GM19455 (cell line): ENCODE data around the gene BAHCC1.

Experiments used
- ATAC-seq: cut with Tn5 transposase; IDR thresholded peaks from one replicate; pipeline ENCODE4 v1.9.1; 2021; ENCODE audit not compliant: unreplicated experiment

BAHCC1 gene

DNA sequence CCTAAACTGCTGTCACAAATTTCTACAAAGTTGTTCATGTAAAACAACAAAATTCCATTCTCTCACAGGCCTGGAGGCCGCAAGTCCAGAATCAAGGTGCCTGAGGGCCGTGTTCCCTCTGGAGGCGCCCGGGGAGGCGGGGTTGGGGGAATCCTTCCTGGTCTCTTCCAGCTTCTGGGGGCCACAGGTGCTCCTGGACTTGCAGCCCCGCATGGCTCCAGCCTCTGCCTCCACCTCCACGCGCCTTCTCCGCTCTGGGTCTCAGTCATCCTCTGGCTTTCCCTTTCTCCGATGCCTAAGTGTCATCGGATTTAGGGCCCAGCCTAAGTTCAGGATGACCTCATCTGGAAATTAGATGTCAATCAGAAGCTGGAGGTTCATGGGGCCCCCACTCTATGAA lies 28.6 kb upstream of the BAHCC1 start:
- ATAC-seq, result no peak

DNA sequence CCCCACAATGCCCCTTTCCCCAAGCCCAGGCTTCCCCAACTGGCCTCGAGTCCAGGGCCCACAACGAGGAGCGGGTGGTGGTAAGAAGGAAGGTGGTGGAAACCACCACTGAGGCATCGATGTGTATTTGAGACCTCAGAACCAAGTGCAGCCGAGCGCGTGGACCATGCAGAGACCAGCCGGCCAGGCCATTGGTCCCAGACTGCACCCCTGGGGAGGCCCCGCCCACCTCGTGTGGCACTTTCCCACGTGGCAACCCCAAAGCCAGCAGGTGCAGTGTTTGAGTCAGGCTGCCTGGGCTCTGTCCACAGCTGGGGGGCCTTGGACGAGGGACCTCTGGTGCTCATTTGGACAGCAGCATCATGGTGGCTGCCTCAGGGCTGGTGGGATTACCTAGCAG lies 28.1 kb upstream of the BAHCC1 start:
- no peak for ATAC-seq

DNA sequence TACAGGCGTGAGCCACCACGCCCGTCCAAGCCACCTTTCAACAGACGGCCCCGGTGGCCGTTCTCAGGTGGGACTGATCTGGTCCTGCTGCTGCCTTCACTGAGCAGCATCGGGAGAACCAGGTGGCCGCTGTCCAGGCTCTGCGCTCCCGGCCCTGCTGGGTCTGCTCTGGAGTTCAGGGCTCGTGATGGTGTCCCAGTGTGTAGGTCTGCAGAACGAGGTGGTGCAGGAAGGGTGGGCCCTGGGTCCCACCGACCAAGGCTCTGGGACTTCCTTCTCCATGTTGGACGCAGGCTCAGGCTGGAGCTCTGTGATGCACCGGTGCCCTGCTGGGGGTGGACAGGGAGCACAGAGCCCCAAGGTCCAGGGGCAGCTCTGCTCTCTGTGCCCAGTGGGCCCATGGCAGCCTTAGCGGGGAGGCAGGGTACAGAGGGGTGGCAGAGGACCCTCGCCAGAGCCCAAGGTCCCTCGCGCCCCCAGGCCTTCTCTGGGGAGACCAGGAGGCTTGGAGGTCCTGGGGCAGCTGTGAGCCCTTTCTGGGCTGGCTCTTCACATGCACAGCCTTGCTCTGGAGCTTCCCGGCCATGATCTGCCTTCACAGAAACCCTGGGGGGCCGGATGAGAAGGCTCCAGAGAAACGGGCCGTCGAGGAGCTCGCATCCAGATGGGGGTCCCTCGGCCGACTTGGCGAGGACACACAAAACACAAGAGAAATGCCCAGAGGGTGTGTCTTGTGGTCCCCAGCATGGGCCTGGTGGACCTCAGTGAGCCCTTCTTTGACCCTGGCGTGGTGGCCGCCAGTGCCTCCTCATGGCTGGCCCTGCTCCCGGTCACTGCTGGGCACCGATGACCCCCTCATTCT lies 26.9 kb upstream of the BAHCC1 start:
- ATAC-seq, result no peak

- ATAC-seq, result no peak
Observed at GRCh38 chr17:81370294-81370693, 25.0 kb upstream of the BAHCC1 start.

DNA sequence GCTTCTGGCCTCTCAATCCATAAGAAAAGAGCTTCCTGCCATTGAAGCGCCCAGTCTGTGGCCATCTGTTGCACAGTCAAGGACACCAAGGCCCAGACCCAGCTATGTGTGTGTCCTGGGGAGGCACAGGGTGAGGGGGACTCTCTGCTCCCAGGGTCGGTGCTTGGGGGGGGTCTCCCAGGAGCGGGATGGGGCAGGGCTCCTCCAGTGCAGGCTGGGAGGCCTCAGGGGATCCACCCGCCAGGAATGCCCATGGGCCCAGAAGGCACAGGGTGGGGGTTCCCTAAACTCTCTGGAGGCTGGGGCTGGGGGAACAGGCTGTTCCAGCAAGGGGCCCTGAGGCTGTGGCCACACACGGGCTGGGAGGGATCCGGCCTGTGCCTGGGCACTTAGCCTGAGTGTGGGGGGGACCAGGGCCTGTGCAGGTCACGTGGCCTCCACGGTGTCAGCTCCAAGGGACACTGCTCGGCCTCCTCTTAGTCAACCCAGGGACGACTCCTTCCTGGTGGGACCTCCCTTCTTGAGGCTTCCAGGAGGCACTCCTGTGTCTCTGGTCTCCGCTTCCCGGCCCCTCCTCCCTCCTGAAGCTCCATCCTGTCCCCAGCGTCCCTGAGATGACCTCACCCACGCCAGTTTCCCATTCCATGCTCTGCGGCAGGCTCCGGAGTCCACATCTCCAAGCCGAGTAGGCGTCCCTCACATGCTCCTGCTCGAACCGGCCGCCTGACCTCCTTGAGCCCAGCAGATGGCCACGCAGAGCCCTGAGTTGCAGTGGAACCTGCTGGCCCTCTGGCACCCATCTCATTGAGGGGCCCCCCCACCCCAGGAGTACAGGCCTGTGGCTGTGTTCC lies 23.1 kb upstream of the BAHCC1 start:
- no peak for ATAC-seq

DNA sequence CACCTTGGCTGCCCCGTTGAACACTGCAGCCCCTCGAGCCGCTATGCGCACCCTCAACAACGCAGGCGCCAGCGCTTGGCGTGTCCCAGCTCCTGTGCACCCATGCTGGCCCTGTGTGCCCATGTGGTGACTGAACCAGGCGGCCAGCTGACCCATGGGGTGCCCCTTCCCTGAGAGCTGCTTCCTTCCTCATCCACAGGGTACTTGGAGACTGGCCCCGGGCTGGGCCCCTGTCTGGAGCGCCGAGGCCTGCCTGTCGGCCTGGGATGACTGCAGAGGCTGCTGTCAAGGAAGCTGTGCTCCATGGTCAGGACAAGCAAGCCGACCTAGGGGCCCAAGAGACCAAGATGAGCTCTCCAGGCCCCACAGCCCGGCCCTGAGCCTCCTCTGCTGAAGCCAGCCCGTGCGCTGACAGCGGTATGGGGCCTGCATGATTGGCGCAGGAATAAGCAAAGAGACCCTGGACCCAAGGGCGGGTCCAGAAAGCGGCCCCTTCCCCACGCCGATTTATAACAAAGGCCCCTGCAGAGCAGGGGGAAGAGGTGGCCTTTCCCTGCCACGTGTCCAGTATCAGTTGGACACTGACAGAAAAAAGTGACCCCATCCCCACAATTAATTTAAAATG lies 21.6 kb upstream of the BAHCC1 start:
- no peak for ATAC-seq

DNA sequence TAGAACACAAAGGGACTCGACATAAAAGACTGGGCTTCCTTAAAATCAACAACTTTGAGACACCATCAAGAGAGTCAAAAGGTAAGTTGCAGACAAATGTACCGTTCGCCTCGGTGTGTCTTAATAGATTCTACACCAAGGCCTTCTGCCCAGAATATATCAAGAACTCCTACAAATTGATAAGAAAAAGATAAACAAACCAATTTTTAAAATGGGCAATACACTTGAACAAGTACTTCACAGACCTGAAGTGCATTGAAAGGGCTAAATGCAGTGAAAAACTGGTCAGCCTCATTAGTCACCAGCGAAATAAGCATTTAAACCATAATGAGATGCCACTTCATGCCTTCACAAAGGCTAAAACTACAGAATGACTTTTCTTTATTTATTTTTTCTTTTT lies 20.4 kb upstream of the BAHCC1 start:
- ATAC-seq, result no peak

GRCh38 chr17:81376946-81377714 lies 18.1 kb upstream of the BAHCC1 start:
- ATAC-seq, result no peak

- ATAC-seq, result no peak
Observed at GRCh38 chr17:81378941-81379511, 16.2 kb upstream of the BAHCC1 start.

- no peak for ATAC-seq
Observed at GRCh38 chr17:81379523-81379942, 15.7 kb upstream of the BAHCC1 start.

- ATAC-seq, result no peak
Observed at GRCh38 chr17:81380131-81380530, 15.1 kb upstream of the BAHCC1 start.

DNA sequence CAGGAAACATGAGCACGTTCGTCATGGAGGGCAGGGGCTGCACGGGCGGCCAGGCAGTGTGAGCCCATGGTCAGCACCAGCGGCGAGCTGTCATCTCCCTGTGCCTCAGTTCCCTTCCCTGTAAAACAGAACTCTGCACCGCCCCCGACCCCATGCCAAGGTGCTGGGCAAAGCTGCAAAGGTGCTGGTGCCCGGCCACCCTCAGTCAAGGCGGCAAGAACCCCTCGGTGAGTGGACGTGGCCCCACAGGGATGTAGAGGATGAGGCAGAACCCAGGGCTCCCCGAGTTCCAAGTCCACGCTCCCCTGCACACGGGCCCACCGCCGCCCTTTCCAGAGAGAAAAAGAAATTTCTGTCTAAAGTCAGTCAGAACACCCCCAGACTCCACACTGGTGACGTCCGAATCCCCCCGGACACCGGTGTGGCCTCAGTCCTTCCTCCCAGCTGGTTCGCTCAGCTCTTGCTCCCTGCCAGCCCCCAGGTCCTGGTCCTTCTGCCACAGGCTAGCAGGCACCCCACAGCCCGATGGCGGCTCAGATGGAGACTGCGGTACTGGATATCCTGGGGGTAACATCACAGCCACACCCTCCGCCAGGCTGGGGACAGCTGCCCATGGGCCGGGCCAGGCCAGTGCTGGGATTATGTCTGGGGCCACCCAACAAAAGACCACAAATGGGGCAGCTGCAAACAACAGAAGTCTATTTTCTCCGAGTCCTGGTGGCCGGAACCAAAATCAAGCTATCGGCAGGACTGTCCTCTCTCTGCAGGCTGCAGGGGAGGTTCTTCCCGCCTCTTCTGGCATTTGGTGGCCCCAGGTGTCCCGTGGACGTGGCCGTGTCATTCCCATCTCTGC lies 14.4 kb upstream of the BAHCC1 start:
- no peak for ATAC-seq

- ATAC-seq, result no peak
Observed at GRCh38 chr17:81381632-81382577, 13.4 kb upstream of the BAHCC1 start.

GRCh38 chr17:81382851-81383250 lies 12.4 kb upstream of the BAHCC1 start:
- ATAC-seq, result no peak

GRCh38 chr17:81383504-81384421 lies 11.5 kb upstream of the BAHCC1 start:
- ATAC-seq, result no peak

GRCh38 chr17:81384929-81385319 lies 10.3 kb upstream of the BAHCC1 start:
- ATAC-seq, result no peak

DNA sequence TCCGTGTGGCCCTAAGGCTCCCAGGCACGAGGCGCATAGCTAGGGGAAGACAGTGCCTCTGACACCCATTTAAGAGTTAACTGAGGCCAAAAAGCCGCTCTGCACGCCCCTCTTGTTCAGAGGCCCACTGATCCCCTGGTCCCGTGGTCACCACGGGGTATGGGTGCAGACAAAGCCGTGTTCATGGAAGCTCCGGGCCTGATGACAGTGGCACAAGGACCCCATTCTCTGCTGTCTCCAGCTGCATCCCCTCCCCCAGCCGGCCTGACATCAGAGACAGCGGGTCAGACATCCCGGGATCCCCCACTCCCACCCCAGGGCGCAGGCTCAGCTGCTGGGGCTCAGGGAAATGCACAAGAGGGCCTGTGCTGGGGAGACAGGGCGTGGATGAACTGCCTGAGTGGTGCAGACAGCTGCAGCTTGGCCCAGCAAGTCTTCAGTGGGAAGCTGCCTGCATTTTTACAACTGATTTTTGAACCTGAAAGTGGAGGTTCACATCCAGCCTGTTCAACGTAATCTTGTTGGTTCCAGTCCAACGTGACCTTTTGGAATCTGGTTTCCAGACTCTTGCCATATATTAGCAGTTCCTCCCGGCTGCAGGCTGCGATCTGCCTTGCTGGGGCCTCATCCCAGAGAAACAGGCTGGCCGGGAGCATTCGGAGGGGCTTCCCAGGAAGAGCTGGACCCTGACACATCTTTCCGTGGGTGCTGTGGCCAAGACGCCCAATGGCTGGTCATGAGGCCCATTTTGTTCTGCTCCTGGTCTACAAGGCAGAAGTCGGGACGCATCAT lies 9.7 kb upstream of the BAHCC1 start:
- no peak for ATAC-seq
